Ishikawa (cell line): ENCODE measurements around the gene DLST.

ENCODE experiments used
- CEBPB ChIP-seq: IDR thresholded peaks from 2 replicates; pipeline ENCODE4 v1.6.1; 2012
- CREB1 ChIP-seq: IDR thresholded peaks from 2 replicates; pipeline ENCODE4 v1.6.1; 2012; ENCODE audit warnings: low read depth
- EGR1 ChIP-seq: IDR thresholded peaks from 2 replicates; pipeline ENCODE4 v1.6.1; 2012
- EP300 ChIP-seq: IDR thresholded peaks from 2 replicates; pipeline ENCODE4 v1.6.1; 2012; ENCODE audit warnings: borderline replicate concordance
- FOXM1 ChIP-seq: IDR thresholded peaks from 2 replicates; pipeline ENCODE4 v1.6.1; 2012; ENCODE audit warnings: low read depth, borderline replicate concordance
- MAX ChIP-seq: IDR thresholded peaks from 2 replicates; pipeline ENCODE4 v1.6.1; 2012
- NFIC ChIP-seq: IDR thresholded peaks from 2 replicates; pipeline ENCODE4 v1.6.1; 2012
- RAD21 ChIP-seq: IDR thresholded peaks from 2 replicates; pipeline ENCODE4 v1.6.1; 2012; ENCODE audit warnings: low read depth
- REST ChIP-seq: IDR thresholded peaks from 2 replicates; pipeline ENCODE4 v1.6.1; 2012; ENCODE audit warnings: low read depth, mild to moderate bottlenecking
- TAF1 ChIP-seq: IDR thresholded peaks from 2 replicates; pipeline ENCODE4 v1.6.1; 2012; ENCODE audit warnings: low read depth, mild to moderate bottlenecking
- TCF12 ChIP-seq: IDR thresholded peaks from 2 replicates; pipeline ENCODE4 v1.6.1; 2012; ENCODE audit warnings: low read depth
- TEAD4 ChIP-seq: IDR thresholded peaks from 2 replicates; pipeline ENCODE4 v1.6.1; 2012
- USF1 ChIP-seq: IDR thresholded peaks from 2 replicates; pipeline ENCODE4 v1.6.1; 2012
- YY1 ChIP-seq: IDR thresholded peaks from 2 replicates; pipeline ENCODE4 v1.6.1; 2012; ENCODE audit warnings: low read depth
- ZBTB7A ChIP-seq: IDR thresholded peaks from 2 replicates; pipeline ENCODE4 v1.6.1; 2012; ENCODE audit warnings: low read depth

DLST gene

GRCh38 chr14:74843653-74844052 lies 38.1 kb upstream of the DLST start:
- TF ChIP-seq YY1 (no peak), RAD21 (no peak), TEAD4 (no peak), MAX (no peak), ZBTB7A (no peak), USF1 (no peak), REST (no peak), TCF12 (no peak), EP300 (no peak), NFIC (no peak), EGR1 (no peak), TAF1 (no peak), FOXM1 (no peak)

GRCh38 chr14:74846168-74846567 lies 35.5 kb upstream of the DLST start:
- TF ChIP-seq RAD21 (no peak), TAF1 (no peak)

GRCh38 chr14:74846968-74847665 lies 34.6 kb upstream of the DLST start:
- TF ChIP-seq EP300 (no peak), YY1 (no peak), REST (no peak), NFIC (no peak), RAD21 (no peak), TAF1 (no peak), ZBTB7A (no peak), EGR1 (no peak), MAX (no peak)

- no peak for TF ChIP-seq CREB1
- TF ChIP-seq MAX = no peak
- no peak for TF ChIP-seq EP300
- TF ChIP-seq EGR1 = no peak
- TF ChIP-seq TAF1 = no peak
- TF ChIP-seq TEAD4 = no peak
- TF ChIP-seq RAD21 = no peak
- no peak for TF ChIP-seq ZBTB7A
- no peak for TF ChIP-seq REST
- TF ChIP-seq CEBPB = no peak
- TF ChIP-seq YY1 = no peak
- no peak for TF ChIP-seq FOXM1
- TF ChIP-seq TCF12 = no peak
- TF ChIP-seq NFIC = no peak
- no peak for TF ChIP-seq USF1
Observed at GRCh38 chr14:74848768-74849167, 32.9 kb upstream of the DLST start.
